Measurements from ENCODE around the gene NOTCH2NLA.
"Not testable (repeated sequence)": the region's sequence is repeated elsewhere in the genome, so short reads cannot be mapped to it uniquely, and the experiment has no call there.

DNA sequence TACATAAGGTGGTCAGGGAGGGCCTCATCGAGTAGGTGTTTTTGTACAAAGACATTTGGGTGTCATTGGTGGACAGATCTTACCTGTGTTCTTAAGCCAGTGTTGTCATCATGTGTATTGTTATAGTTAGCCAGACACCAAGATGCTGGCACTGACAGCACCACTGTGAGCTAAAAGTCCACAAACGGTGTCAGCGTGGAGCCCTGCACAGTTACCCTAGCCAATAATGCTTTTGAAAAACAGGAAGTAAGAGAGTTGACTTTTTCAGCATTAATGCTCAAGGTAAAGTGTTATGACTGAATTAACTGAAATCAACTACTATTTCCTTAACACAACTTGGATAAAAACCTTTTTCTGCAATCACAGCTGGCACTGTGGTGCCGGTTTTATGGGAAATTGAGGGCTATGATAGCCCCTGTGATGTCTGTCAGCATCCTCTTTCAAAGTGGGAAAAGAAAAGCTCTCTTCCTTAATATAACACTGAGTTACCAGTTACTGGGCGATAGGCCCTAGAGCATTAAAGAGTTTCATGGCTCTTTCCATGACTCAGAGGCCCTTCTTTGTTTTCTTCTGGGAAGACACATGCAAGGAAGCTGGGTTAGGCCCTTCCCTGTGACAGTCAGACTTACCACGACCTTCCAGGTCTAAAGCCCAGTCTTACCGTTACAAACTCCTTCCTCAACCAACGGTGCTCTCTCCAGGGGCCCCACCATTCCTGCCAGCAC lies 31.3 kb upstream of the NOTCH2NLA start:
- TF ChIP-seq, protein P1, sequence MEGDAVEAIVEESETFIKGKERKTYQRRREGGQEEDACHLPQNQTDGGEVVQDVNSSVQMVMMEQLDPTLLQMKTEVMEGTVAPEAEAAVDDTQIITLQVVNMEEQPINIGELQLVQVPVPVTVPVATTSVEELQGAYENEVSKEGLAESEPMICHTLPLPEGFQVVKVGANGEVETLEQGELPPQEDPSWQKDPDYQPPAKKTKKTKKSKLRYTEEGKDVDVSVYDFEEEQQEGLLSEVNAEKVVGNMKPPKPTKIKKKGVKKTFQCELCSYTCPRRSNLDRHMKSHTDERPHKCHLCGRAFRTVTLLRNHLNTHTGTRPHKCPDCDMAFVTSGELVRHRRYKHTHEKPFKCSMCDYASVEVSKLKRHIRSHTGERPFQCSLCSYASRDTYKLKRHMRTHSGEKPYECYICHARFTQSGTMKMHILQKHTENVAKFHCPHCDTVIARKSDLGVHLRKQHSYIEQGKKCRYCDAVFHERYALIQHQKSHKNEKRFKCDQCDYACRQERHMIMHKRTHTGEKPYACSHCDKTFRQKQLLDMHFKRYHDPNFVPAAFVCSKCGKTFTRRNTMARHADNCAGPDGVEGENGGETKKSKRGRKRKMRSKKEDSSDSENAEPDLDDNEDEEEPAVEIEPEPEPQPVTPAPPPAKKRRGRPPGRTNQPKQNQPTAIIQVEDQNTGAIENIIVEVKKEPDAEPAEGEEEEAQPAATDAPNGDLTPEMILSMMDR (IDR thresholded peaks at IDR 0.05): not testable (repeated sequence)
- TF ChIP-seq POLR2A, POLR2AphosphoS5, EP300 (IDR thresholded peaks at IDR 0.05): not testable (repeated sequence)
